NCI-H1417 treated with DMSO at 0.1 percent for 48 hours (cell line): ENCODE measurements around the gene DDIT3.
"Not testable (repeated sequence)": the region's sequence is repeated elsewhere in the genome, so short reads cannot be mapped to it uniquely, and the experiment has no call there.

Source experiments
- DNase-seq: peaks from one replicate; lab custom pipeline; 2025; lab: John Stamatoyannopoulos, UW

DDIT3 gene

DNA sequence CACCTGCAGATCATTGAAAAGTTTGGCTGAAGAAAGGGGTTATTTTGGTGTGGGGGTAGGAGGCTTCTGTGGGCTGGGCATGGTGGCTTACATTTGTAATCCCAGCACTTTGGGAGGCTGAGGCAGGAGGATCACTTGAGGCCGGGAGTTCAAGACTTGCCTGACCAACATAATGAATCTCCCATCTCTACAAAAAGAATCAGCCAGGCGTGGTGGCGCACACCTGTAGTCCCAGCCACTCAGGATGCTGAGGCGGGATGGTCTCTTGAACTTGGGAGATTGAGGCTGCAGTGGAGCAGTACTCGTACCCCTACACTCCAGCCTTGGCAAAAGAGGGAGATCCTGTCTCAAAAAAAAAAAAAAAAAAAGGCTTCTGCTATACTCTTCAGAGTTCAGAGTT is 7.0 kb downstream of the DDIT3 start:
- DNase-seq, result no peak

DNA sequence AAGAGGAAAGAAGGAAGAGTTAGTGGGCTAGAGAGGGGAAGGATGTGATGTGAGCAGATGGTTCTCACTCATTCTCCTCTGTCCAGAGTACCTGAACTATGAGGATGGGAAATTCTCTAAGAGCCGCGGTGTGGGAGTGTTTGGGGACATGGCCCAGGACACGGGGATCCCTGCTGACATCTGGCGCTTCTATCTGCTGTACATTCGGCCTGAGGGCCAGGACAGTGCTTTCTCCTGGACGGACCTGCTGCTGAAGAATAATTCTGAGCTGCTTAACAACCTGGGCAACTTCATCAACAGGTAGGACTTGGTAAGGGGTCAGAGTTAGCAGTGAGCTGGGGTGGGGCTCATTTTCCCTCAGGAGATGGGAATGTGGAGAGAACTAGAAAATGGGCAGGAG is 7.6 kb downstream of the DDIT3 start:
- DNase-seq, result no peak

DNA sequence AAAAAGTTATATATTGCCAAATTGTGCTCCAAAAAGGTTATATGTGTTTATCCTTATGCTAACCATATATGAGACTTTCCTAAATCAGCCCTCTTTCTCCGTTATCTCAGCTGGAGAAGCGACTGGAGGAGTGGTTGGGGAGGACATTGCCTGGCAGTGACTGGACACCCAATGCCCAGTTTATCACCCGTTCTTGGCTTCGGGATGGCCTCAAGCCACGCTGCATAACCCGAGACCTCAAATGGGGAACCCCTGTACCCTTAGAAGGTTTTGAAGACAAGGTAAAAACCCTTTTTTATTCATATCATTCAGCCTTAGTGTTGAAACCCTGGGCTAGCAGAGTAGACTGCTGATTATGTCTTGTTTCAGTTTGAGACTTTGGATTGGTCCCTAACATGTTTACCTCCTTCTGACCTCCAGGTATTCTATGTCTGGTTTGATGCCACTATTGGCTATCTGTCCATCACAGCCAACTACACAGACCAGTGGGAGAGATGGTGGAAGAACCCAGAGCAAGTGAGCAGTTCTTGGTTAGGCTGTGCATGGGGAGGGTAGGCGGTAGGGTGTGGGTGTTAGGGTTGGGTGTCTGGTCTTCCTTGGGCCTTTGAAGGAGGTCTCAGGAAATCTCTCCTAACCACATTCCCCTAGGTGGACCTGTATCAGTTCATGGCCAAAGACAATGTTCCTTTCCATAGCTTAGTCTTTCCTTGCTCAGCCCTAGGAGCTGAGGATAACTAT is 8.6 kb downstream of the DDIT3 start:
- DNase-seq, result no peak

DNA sequence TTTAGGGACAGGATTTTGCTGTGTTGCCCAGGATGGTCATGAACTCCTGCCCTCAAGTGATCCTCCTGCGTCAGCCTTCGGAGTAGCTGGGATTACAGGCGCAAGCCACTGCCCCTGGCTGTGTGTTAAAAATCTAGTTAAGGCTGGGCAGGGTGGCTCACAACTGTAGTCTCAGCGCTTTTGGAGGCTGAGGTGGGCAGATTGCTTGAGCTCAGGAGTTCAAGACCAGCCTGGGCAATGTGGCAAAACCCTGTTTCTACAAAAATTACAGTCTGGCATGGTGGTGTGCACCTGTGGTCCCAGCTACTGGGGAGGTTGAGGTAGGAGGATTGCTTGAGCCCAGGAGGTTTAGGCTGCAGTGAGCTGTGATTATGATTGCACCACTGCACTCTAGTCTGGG is 9.2 kb downstream of the DDIT3 start:
- DNase-seq, result no peak

DNA sequence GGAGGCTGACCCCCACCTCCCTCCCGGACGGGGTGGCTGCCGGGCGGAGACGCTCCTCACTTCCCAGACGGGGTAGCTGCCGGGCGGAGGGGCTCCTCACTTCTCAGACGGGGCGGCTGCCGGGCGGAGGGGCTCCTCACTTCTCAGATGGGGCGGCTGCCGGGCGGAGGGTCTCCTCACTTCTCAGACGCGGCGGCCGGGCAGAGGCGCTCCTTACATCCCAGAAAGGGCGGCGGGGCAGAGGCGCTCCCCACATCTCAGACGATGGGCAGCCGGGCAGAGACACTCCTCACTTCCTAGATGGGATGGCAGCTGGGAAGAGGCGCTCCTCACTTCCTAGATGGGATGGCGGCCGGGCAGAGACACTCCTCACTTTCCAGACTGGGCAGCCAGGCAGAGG is 12.5 kb downstream of the DDIT3 start:
- DNase-seq, result not testable (repeated sequence)

DNA sequence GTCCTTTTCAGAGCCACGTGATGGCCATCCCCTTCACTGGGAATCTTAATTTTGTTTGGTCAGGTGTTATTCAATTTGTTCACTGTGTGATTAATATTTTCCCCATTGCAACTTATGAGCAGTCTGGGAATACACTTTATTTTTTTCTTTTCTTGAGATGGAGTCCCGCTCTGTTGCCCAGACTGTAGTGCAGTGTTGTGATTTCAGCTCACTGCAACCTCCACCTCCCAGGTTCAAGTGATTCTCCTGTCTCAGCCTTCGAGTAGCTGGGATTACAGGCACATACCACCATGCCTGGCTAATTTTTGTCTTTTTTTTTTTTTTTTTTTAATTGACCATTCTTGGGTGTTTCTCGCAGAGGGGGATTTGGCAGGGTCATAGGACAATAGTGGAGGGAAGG is 13.8 kb downstream of the DDIT3 start:
- not testable (repeated sequence) for DNase-seq

DNA sequence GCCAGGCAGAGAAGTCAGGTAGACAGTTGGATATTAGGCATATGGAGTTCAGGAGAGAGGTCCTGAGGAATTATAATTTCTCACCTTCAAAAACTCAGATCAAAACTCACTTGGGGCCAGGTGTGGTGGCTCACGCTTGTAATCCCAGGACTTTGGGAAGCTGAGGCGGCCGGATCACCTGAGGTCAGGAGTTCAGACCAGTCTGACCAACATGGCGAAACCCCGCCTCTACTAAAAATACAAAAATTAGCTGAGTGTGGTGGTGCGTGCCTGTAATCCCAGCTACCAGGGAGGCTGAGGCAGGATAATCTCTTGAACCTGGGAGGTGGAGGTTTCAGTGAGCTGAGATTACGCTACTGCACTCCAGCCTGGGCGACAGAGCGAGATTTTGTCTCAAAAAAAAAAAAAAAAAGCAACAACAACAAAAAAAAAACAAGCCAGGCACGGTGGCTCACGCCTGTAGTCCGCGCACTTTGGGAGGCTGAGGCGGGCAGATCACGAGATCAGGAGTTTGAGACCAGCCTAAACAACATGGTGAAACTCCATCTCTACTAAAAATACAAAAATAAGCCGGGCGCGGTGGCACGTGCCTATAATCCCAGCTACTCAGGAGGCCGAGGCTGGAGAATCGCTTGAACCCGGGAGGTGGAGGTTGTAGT is 17.9 kb downstream of the DDIT3 start:
- not testable (repeated sequence) for DNase-seq

DNA sequence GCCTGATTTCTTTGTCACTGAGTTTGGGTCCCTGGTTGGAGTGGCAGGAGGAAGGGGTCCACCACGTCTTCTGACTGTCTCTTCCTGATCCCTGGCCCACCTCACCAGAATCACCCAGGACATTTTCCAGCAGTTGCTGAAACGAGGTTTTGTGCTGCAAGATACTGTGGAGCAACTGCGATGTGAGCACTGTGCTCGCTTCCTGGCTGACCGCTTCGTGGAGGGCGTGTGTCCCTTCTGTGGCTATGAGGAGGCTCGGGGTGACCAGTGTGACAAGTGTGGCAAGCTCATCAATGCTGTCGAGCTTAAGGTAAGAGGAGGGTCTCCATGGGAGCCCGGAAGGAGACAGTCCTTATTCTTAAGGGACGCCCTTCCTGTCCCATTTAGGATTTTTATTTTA is 20.1 kb downstream of the DDIT3 start:
- no peak for DNase-seq

DNA sequence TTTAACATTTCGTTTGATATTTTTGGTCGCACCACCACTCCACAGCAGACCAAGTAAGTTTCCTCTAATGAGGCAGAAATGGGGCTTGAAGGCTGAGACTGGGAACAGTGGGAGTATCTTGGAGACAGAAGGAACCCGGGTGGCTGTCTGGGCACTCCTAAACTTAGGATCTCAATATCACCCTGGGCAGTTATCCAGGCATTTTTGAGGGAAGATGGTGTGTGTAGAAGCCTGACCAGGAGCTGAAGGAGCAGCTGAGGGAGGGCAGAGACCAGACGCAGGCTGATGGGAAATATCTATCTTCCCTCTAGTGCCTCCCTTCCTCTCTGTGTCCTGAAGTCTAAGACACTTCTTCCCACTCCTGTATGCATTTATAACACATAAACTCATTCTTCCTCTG is 21.7 kb downstream of the DDIT3 start:
- no peak for DNase-seq

DNA sequence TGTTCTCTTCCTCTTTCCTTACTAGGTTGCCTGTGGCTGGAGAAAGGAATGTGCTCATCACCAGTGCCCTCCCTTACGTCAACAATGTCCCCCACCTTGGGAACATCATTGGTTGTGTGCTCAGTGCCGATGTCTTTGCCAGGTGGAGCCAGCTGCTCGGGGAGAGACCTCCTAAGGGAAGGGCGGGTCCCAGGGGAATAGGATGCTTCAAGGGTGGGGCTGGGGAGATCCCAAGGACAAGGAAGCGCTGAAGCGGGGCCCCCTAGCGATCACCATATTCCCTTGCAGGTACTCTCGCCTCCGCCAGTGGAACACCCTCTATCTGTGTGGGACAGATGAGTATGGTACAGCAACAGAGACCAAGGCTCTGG is 22.2 kb downstream of the DDIT3 start:
- DNase-seq, result no peak

DNA sequence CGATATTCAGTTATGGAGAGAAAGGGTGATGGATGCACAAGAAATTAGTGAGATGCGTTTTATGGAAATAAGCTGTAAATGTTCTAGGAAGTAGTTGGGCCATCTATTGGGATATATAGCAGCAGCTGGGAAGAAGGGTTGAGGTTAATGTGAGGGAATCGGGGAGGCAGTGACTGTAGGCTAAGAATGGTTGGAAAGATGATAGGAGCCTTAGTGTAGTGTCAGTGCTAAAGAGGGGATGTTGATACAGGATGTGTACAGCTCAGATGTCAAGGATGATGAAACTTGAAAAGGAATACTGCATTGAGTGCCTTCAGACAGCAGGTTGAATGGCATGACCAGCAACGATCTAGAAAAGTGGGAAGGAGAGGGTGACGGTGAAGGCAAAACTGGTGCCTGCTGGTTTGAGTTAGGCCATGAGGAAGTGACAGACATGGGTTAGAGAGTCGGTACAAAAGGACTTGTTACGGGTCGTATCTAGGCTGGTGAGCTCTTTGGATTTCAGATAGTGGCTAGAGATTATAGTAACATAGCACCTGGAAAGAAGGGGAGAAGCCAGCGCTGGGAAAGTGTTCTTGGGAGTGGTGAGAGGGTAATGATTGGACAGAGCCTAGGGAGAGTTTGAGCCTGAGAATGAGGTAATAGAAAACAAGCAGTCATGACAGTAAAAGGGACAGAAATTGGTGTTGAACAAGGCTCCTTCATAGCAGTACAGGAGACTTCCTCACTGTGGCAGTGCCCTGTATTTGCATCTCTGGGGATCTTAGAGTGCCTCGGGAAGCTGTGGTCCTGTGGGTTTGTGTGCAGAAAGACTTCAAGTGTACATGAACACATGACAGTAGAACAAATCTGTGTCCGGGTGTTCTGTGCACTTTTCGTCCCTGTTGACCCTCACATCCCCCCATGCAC is 22.8 kb downstream of the DDIT3 start:
- DNase-seq, result no peak

DNA sequence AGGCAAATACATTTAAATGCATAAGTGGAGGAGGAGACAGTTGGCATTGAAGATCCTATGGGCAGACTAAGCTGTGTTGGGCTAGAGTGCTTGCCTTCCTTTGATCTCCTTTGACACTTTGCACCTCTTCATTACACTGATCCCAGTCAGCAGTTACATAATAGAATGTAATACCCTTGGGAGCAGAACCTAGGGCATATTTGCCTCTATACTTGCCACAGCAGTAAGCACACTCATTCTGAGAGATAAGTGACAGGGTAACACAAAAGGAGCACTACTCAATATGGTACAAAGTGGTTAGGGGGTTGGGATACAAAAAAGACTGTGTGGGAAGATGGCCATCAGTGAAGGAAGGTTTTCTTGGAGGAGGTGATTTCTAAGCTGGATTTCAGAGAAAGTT is 23.5 kb downstream of the DDIT3 start:
- DNase-seq, result no peak

DNA sequence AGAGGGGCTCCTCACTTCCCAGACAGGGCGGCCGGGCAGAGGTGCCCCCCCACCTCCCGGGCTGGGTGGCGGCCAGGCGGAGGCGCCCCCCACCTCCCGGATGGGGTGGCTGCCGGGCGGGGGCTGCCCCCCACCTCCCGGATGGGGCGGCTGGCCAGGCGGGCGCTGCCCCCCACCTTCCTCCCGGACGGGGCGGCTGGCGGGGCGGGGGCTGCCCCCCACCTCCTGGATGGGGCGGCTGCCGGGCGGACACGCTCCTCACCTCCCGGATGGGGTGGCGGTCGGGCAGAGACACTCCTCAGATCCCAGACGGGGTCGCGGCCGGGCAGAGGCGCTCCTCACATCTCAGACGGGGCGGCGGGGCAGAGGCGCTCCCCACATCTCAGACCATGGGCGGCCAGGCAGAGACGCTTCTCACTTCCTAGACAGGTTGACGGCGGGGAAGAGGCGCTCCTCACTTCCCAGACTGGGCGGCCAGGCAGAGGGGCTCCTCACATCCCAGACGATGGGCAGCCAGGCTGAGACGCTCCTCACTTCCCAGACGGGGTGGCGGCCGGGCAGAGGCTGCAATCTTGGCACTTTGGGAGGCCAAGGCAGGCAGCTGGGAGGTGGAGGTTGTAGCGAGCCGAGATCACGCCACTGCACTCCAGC is 25.1 kb downstream of the DDIT3 start:
- DNase-seq, result not testable (repeated sequence)

DNA sequence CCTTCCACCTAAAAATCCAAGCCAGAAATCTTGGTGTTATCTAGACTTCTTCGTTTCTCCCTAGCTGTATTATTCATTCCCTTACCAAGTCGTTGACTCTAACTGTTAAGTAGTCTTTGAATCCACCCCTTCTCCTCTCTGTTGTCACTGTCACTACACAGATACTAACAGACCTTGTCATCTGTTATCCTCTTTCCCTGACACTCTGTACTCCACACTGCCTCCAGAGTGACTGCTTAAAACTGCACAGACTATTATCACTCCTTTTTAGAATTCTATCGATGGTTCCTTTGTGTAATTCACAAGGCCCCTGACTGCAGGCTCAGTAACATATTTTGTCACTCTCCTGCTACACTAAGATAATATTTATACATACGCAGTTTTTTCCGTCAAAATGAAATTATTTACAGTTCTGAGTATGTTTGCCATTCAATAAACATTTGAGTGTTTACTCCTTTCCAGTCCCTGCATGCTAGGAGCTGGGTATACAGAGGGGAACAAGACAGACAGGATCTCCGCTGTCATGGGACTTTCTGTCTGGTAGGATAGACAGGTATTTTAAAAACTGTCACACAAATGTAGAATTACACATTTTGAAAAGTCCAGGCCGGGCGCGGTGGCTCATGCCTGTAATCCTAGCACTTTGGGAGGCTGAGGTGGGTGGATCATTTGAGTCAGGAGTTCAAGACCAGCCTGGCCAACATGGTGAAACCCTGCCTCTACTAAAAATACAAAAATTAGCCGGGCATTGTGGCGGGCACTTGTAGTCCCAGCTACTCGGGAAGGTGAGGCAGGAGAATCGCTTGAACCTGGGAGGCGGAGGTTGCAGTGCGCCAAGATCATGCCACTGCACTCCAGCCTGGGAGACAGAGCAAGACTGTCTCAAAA is 28.7 kb downstream of the DDIT3 start:
- no peak for DNase-seq

DNA sequence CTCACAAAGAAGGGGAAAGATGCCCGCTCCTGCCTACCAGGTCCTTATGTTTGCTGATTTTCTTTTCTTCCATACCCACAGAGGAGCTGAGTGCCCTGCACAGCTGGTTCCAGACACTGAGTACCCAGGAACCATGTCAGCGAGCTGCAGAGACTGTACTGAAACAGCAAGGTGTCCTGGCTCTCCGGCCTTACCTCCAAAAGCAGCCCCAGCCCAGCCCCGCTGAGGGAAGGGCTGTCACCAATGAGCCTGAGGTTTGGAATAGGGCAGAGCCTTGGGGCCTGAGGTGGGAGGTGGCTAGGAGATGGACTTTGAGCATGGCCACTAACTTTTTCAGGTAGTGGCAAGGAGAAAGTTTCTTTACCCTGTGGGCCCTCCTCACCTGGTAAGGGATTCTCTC is 30.2 kb downstream of the DDIT3 start:
- no peak for DNase-seq

DNA sequence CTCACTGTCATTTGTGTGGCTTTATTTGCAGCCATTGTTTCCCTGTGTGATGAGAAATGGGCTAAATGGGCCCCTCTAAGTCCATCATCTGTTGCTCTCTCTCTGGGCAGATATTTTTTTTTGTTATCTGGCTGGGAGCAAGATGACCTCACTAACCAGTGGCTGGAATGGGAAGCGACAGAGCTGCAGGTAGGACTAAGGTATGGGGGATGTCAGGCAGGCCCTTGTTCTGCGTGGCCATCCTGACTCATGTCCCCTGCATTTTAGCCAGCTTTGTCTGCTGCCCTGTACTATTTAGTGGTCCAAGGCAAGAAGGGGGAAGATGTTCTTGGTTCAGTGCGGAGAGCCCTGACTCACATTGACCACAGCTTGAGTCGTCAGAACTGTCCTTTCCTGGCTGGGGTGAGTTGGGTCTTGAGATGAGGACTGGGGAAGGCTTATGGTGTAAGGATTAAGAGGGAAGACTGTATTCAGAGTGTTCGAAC is 31.1 kb downstream of the DDIT3 start:
- DNase-seq, result no peak

DNA sequence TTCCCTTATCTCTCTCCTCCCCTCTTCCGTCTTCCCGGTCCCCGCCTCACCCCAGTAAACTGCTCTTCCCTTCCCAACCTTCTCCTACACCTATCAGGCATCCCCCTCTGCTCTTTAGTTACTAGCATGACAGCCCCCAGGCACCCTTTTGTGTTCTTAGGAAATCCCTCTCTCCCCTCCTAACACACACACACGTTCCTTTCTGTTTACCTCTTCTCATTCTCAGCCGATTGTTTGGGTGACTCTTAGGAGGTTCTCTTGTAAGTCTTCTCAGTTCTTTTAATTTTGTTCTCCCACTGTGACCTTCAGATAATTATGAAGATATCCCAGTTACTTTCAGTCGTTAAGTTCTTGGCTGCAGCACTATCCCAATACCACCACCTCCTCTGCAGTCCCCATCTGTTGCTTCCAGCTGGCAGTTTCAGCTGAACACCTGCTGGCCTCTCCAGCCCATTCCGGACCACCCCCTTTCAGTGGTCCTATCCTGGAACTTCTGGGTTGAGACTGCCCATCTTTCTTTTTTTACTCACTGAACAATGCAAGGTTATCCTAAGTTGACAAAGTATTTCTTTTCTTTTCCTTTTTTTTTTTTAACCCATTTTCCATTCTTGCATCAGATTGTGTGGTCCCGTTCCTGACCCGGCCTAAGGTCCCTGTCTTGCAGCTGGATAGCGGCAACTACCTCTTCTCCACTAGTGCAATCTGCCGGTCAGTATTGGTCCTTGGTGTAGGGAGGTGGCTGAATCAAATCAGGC is 31.7 kb downstream of the DDIT3 start:
- no peak for DNase-seq

DNA sequence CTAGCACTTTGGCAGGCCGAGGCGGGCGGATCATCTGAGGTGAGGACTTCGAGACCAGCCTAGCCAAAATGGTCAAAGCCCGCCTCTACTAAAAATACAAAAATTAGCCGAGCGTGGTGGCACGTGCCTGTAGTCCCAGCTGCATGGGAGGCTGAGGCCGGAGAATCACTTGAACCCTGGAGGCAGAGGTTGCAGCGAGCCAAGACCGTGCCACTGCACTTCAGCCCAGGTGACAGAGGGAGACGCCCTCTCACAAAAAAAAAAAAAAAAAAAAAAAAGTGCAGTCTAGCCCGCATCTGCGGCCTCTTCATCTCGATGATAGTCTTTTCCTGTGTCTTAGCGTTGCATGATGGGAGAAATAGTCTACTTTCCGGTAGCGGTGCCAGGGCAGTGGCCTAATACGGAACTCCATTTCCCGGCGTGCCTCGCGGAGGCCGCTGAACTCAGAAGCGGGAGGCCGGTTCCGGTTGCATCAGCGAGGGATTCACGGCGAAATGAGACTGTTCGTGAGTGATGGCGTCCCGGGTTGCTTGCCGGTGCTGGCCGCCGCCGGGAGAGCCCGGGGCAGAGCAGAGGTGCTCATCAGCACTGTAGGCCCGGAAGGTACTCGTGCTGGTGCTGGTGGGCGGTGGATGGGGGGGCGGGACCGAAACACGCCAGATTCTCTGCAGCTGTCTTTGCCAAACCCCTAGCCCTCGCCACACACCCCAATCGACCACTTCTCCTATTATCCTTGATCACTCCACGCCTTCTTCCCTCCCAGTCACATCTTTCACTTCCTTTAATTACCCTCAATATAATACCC is 32.5 kb downstream of the DDIT3 start, which contains the start of gene MARS1:
Gene MARS1, plus strand, starts transcription at position 472 of the 805 bp plus-strand sequence. Its CDS starts 23 bp downstream, at position 495.
- DNase-seq, result peak; percentile 93

DNA sequence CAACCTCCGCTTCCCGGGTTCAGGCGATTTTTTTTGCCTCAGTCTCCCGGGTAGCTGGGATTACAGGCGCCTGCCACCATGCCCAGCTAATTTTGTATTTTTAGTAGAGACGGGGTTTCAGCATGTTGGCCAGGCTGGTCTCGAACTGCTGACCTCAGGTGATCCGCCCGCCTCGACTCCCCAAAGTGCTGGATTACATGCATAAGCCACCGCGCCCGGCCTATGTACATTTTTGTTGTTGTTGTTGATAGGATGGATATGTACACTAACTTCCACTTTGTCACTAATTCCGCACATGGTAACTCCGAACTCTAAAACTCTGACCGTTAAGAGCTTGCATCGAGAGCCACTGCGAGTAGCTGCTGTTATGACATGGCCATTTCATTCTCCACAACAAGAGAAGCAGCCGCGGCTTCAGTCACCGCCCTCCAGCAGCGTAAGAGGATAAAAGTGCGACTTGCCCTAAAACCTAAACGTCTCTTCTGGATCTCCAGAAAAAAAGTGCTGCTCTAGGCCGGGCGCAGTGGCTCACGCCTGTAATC is 33.2 kb downstream of the DDIT3 start:
- no peak for DNase-seq
